ENCODE results near the gene ACTR6. TPM values are rescaled to one million over a fixed set of nuclear protein-coding genes. Genes with fewer than 3 reads are reported as not detected.

The ACTR6 gene
- total and polyA plus RNA-seq, 2 donors (not counting 3 experiments of a cell fraction or from before 2014, with no cell fraction given), result 7.5 to 23.2 TPM

GRCh38 chr12:100171248-100171647 lies 29.4 kb upstream of the ACTR6 start:
- H3K27me3 ChIP-seq (ENCODE audit: control insufficient read depth in 2 of 2, insufficient read depth in 2 of 2, low read length in 2 of 2), result peaks cover 0 to 3% of the 10 kb centered on the region in 2 experiments
- dilution Hi-C loops (cut with MboI; ENCODE audit: extremely low pct_ligation_motif_present, low sequenced_read_pairs), result no loop called here
- ChIA-PET CTCF (no interaction called here), POLR2A (no interaction called here)
- no peak overlapping the region for H3K4me2 ChIP-seq (ENCODE audit: insufficient read depth, low read length)
- TF ChIP-seq POLR2A (IDR thresholded peaks at IDR 0.05; ENCODE audit: low read depth, low read length), result no peak
- TF ChIP-seq, protein P1, sequence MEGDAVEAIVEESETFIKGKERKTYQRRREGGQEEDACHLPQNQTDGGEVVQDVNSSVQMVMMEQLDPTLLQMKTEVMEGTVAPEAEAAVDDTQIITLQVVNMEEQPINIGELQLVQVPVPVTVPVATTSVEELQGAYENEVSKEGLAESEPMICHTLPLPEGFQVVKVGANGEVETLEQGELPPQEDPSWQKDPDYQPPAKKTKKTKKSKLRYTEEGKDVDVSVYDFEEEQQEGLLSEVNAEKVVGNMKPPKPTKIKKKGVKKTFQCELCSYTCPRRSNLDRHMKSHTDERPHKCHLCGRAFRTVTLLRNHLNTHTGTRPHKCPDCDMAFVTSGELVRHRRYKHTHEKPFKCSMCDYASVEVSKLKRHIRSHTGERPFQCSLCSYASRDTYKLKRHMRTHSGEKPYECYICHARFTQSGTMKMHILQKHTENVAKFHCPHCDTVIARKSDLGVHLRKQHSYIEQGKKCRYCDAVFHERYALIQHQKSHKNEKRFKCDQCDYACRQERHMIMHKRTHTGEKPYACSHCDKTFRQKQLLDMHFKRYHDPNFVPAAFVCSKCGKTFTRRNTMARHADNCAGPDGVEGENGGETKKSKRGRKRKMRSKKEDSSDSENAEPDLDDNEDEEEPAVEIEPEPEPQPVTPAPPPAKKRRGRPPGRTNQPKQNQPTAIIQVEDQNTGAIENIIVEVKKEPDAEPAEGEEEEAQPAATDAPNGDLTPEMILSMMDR (IDR thresholded peaks at IDR 0.05; ENCODE audit: extremely low read depth in 1 of 2, insufficient read depth in 1 of 2, low read depth in 1 of 2, low read length in 2 of 2), result no peak
- no peak for TF ChIP-seq POLR2AphosphoS5 (IDR thresholded peaks at IDR 0.05; ENCODE audit: insufficient read depth, low read depth, low read length)
- TF ChIP-seq EZH2 (IDR thresholded peaks at IDR 0.05; ENCODE audit: borderline replicate concordance, low read depth, low read length, severe bottlenecking), result no peak
- TF ChIP-seq GATA2 (IDR thresholded peaks at IDR 0.05; ENCODE audit: insufficient read depth, insufficient read length, low read depth, low read length), result no peak
- no peak for TF ChIP-seq FOS (IDR thresholded peaks at IDR 0.05; ENCODE audit: borderline replicate concordance, insufficient read depth, low read length)
- TF ChIP-seq MYC (IDR thresholded peaks at IDR 0.05; ENCODE audit: low read depth, low read length), result no peak
- TF ChIP-seq, protein P2, sequence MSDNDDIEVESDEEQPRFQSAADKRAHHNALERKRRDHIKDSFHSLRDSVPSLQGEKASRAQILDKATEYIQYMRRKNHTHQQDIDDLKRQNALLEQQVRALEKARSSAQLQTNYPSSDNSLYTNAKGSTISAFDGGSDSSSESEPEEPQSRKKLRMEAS (IDR thresholded peaks at IDR 0.05; ENCODE audit: insufficient read depth, insufficient read length), result no peak
- TF ChIP-seq JUN (IDR thresholded peaks at IDR 0.05; ENCODE audit: borderline replicate concordance, insufficient read depth, insufficient read length, low read depth), result no peak
- no peaks in the 10 kb centered on the region for H3K79me2 ChIP-seq (ENCODE audit: control insufficient read depth, insufficient read depth, low read length)
- H4K20me1 ChIP-seq (replicated peaks; ENCODE audit: control insufficient read depth, extremely low read depth, insufficient read depth, low read length), result no peaks in the 10 kb centered on the region
- H3K36me3 ChIP-seq (ENCODE audit: control insufficient read depth in 2 of 2, extremely low read depth in 1 of 2, insufficient read depth in 2 of 2, low read length in 2 of 2), result no peaks in the 10 kb centered on the region
- H2AFZ ChIP-seq (ENCODE audit: low read depth, low read length), result no peak overlapping the region
- intact Hi-C loops (cut with micrococcal nuclease), result no loop called here
- no peaks in the 10 kb centered on the region for H3K4me1 ChIP-seq (ENCODE audit: control insufficient read depth, extremely low read depth, insufficient read depth, low read length)
- DNase-seq (ENCODE audit: low read depth, low spot score) (no peak), FAIRE-seq (no peak)
- no peaks in the 10 kb centered on the region for H3K9me3 ChIP-seq (replicated peaks; ENCODE audit: control insufficient read depth, insufficient read depth, low read length)
- no peak overlapping the region for H3K4me3 ChIP-seq (replicated peaks in 1 of 3; ENCODE audit: insufficient read depth in 1 of 3, low read depth in 1 of 3, low read length in 3 of 3)
- no peak overlapping the region for H3K9ac ChIP-seq (replicated peaks; ENCODE audit: extremely low read depth, insufficient read depth, low read length)
- no peak overlapping the region for H3K27ac ChIP-seq (ENCODE audit: insufficient read depth, low read depth, low read length)
- H3K9me1 ChIP-seq (replicated peaks; ENCODE audit: control insufficient read depth, extremely low read depth, insufficient read depth, low read length), result no peaks in the 10 kb centered on the region
- BruUV-seq (replicated peaks), result no TSS peak

Measured in endothelial cell of umbilical vein (primary cell).